Urinary bladder (tissue), 4 donors: ENCODE data around the gene POC1A. TPM values are rescaled to one million over a fixed set of nuclear protein-coding genes. Genes with fewer than 3 reads are reported as not detected.
A peak's percentile ranks its signal among the peaks of the same experiment; 100 is the strongest.

Source experiments
- DNase-seq: peaks from one replicate; pipeline ENCODE4 v3.0.0-alpha.2; 2015; ENCODE audit errors: extremely low spot score
- H3K27ac ChIP-seq: one replicate; pipeline ENCODE4 v1.5.1; 2013; ENCODE audit warnings: low read depth, mild to moderate bottlenecking, moderate library complexity
- H3K36me3 ChIP-seq: one replicate; pipeline ENCODE4 v1.6.1; 2013; ENCODE audit warnings: mild to moderate bottlenecking, moderate library complexity; ENCODE audit not compliant: insufficient read depth
- H3K4me1 ChIP-seq: one replicate; pipeline ENCODE4 v1.6.1; 2013; ENCODE audit warnings: mild to moderate bottlenecking, moderate library complexity; ENCODE audit not compliant: insufficient read depth
- H3K4me3 ChIP-seq: one replicate; pipeline ENCODE4 v1.5.1; 2013; ENCODE audit warnings: low read depth, low read length
- WGBS: extraction: QIAGEN DNeasy Blood & Tissue Kit; methylation state at CpG from one replicate; pipeline ENCODE4 v1.1.7; 2013; 5-methylcytosine and 5-hydroxymethylcytosine counted together
- polyA plus RNA-seq: library from polyadenylated mRNA; stranded (reverse); fragments of 200-250 nt; gene quantifications from one replicate; pipeline ENCODE4 v1.2.3, GENCODE V29; 2013
- total RNA-seq: library from RNA; depleted of rRNA; stranded (reverse); fragments of >200 nt; gene quantifications from one replicate; pipeline ENCODE4 v1.2.3, GENCODE V29; 2014
- donor health status: healthy with polysubstance abuse.
- donor health status: healthy.

POC1A gene
- total and polyA plus RNA-seq, 2 donors, result 2.5 to 4.2 TPM

DNA sequence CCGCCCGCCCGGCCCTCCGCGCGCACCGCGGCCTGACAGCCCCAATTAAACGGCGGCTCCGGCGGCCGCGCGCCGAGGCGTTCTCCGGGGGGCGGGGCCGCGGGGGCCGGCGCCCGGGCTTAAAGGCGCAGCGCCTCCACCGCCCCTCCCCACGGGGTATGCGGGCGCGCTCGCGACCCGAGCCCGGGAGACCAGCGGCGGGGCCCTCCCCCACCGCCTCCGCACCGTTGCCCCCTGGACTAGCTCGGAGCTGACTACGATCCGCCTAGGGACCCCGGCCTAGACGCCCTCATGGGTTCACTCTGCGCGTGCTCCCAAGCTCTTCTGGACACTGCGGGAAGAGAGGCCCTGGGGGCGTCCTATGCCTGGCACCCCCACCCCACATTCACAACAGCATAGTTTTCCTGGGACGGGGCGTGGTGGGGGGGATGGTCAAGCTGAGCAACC, 97.7 kb downstream of the POC1A start, which contains the start of gene DUSP7:
Gene DUSP7, minus strand, starts transcription at position 51 of the 447 bp plus-strand sequence. CDS start 205 bp downstream, outside the sequence.
- under 1% methylated on average over 50 of the region's 51 CpGs for WGBS
- peak within 1 kb of the TSS; percentile 68 for H3K27ac ChIP-seq
- peaks cover 2% of the 10 kb centered on the region for H3K4me1 ChIP-seq
- H3K36me3 ChIP-seq, result no peaks in the 10 kb centered on the region
- no peak for DNase-seq
- peak within 1 kb of the TSS; percentile 89 for H3K4me3 ChIP-seq

DNA sequence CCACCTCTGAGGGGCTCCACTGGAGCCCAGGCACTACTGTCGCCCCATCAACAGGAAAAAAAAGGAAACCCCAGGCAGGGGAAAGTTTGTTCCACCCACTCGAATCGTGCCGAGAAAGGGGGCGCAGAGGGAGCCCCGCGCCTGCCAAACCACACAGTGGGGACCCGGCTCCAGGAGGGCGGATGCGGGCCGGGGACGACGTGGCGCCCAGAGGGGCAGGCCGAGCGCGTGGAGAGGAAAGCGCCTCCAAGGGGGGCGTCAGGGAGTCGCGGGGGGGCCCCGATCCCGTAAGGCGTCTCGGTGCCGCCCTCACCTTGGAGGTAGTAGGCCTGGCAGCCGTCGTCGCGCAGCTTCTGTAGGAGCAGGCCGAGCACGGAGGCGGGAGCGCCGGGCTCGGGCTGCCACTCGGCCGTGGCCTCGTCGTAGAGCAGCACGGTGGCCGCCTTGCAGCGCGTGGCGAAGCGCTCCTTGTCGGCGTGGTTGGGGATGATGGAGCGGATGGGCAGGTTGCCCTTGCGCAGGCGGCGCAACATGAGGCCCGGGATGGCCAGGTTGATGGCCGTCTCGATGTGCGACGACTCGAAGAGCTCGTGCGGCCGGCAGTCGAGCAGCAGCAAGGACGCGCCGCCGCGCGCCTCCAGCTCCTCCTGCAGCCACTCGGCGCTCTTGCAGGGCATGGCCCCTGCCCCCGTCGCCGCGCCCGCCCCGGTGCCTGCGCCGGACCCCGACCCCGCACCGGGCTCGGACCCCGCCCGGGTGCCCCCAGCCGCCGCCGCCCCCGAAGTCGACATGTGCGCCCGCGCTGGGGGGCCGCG, 98.5 kb downstream of the POC1A start:
- Histone ChIP-seq H3K4me1 (peaks cover 2% of the 10 kb centered on the region), H3K27ac (peak overlapping the region; percentile 68), H3K36me3 (no peaks in the 10 kb centered on the region), H3K4me3 (peak overlapping the region; percentile 89)
- no peak for DNase-seq
- WGBS, result under 1% methylated on average over 94 of the region's 94 CpGs

DNA sequence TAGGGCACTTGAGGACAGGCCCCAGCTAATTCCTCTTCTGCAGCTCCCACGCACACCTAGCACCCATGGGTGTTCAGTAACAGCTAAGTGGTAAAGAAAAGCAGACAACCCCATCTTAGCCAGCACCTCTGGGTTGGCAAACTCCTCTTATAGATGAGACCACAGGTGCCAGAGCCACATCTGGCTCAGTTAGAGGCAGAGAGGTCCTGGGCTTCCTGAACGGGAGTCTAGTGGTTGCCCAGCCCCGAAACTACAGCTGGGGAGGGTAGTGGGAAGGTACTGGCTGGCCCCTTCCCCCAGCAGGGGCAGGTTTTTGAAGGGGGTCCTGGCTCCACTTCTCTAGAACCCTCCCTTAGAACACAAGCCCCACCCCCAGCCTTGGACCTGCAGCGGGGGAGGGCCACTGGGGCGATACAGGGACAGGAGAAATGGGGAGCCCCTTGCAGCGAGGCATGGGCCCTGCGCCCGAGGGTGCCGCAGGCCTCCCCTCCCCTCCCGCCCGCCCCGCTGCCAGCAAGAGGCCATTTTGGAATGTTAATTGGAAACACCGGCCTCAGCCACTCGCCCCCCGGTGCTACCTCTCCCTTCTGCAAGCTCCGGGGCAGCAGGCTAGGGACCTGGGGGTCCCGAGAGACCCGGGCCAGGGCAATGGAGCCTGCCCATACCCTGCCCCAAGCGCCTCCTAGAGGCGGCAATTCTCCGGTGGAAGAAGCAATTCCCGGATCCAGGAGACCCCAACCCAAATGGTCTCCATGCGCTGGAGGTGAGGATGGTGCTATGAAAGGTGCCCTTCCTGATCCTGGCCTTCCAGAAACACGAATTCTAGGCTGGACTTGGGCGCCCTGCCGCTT, 99.3 kb downstream of the POC1A start:
- H3K36me3 ChIP-seq, result no peaks in the 10 kb centered on the region
- peaks cover 2% of the 10 kb centered on the region for H3K4me1 ChIP-seq
- WGBS, result 7% methylated on average over 26 of the region's 26 CpGs
- H3K4me3 ChIP-seq, result peak overlapping the region; percentile 89
- no peak for DNase-seq
- H3K27ac ChIP-seq, result peak overlapping the region; percentile 68

DNA sequence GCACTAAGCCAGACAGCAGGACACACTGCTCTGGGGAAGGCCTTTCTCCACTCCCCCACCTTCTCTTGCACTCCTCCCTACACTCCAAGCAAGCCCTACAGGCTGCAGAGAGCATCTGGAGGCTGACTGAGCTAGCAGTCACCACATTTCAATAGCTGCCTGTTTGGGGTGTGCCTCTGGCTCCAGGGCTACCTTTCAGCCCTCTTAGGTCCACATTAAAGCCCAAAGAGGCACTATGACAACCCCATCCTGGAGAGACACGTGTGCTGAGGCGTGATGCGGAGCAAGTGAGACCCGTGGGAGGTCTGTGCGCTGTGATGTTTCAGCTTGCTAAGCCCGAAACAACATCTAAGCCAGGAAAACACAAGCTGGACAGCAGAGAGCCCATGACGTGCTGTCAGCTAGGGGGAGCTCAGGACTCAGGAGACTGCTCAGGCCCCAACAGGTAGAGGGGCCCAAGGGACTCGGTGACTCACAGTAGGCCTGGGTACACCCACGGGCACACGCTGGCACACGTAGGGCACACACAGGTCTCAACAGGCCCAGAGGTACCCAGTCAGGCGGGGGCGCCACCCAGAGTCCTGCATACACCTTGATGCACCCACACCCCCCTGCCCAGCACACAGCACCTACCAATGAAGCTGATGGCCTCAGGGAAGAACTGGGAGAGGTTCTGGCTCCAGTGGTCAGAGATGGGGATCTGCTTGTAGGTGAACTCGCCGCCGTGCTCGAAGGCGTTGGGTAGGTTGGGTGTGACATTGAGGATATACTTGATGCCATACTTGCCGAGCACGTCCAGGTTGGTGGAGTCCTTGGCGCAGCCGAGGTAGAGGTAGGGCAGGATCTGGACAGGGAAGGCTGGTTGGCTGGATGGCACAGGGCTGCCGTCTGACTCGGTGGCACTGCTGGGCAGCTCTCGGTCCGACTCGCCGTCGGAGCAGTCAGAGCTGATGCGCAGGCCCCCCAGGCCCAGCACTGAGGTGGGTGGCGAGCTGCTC, 100.6 kb downstream of the POC1A start:
- Histone ChIP-seq H3K4me3 (no peak overlapping the region), H3K27ac (peak overlapping the region; percentile 85), H3K4me1 (peaks cover 2% of the 10 kb centered on the region), H3K36me3 (no peaks in the 10 kb centered on the region)
- DNase-seq, result no peak
- WGBS, result 71% methylated on average over 31 of the region's 31 CpGs

DNA sequence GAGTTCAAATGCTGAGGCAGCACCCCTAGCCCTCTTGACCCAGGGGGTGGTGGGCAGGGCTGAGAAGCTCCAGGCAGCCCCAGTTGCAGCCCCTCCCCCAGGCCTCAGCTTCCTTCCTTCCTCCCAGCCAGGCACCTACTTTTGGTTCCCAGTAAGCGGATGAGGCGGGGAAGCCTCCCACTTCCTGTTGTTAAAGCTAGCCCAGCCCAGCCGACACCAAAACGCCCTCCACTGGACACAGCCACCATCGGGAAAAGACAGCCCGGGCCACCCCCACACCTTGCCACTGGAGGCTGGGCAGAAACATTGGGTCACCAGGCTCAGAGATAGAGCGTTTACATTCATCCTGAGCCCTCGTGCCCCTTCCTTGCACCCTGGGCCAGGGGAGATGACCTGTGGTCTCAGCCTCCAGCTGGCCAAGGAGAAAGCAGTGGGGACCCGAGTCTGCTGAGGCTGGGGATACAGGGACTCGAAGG, 101.4 kb downstream of the POC1A start:
- Histone ChIP-seq H3K36me3 (no peaks in the 10 kb centered on the region), H3K27ac (peak overlapping the region; percentile 85), H3K4me3 (no peak overlapping the region), H3K4me1 (peaks cover 2% of the 10 kb centered on the region)
- whole genome bisulfite sequencing, result 16% methylated on average over 10 of the region's 10 CpGs
- no peak for DNase-seq

DNA sequence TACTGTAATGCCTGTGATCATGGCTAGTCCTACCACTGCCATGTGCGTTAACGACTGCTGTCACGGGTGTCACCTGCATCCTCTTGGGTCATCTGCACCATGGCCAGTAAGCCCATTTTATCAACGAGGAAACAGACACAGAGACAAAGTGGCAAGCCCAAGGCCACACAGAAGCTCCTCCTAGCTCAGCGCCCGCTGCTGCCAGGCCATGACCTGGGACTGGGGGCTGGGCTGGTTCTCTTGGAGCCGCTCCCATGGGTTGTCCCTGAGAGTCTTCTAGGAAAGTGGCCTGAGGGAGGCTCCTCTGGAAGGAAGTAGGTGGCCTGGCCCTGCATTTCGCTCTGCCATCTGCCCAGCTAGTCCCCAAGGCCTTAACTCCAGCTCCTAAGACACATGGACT, 102.8 kb downstream of the POC1A start:
- 84% methylated on average over 8 of the region's 8 CpGs for WGBS
- Histone ChIP-seq H3K27ac (no peak overlapping the region), H3K4me1 (peaks cover 2% of the 10 kb centered on the region), H3K4me3 (no peak overlapping the region), H3K36me3 (no peaks in the 10 kb centered on the region)
- DNase-seq, result no peak

DNA sequence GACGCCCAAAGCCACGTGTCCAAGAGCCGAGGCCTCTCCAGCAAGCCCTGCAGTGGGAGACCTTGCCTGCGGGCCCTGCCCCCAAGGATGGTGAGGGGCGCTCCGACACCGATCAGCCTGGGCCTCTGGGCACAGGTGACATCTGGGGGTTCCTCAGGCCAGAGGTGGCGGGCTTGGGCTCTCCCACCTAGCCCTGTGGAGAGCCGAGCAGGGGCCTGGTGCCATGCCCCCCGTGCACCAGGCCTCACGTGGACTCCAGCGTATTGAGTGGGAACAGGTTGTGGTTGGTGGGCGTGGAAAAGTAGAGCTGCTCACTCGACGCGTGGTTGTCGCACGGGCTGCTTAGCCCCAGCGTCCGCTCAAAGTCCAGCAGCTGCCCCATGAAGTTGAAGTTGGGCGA, 103.7 kb downstream of the POC1A start:
- no peak for DNase-seq
- Histone ChIP-seq H3K36me3 (no peaks in the 10 kb centered on the region), H3K4me3 (no peak overlapping the region), H3K27ac (no peak overlapping the region), H3K4me1 (peaks cover 2% of the 10 kb centered on the region)
- WGBS, result 86% methylated on average over 21 of the region's 21 CpGs

DNA sequence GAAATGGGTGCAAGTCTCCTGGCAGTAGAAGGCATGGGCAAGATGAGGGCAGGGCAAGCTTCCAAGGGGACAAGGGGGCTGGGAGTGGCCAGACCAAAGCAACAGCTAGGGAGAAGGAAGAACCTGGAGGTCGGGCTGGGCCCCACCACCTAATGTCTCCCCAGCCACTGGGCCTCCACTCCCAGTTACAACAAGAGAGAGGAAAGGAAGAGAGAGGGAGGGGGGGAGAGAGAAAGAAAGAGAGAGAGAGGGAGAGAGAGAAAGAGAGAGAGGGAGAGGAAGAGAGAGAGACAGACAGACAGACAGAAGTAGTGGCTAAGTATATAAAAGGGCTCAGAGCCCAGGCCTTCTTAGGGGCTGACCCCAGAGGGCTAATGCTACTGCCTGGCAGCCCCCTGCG, 104.7 kb downstream of the POC1A start:
- Histone ChIP-seq H3K27ac (no peak overlapping the region), H3K4me3 (no peak overlapping the region), H3K36me3 (no peaks in the 10 kb centered on the region), H3K4me1 (peaks cover 2% of the 10 kb centered on the region)
- DNase-seq, result no peak
- 70% methylated on average over 2 of the region's 2 CpGs for WGBS

DNA sequence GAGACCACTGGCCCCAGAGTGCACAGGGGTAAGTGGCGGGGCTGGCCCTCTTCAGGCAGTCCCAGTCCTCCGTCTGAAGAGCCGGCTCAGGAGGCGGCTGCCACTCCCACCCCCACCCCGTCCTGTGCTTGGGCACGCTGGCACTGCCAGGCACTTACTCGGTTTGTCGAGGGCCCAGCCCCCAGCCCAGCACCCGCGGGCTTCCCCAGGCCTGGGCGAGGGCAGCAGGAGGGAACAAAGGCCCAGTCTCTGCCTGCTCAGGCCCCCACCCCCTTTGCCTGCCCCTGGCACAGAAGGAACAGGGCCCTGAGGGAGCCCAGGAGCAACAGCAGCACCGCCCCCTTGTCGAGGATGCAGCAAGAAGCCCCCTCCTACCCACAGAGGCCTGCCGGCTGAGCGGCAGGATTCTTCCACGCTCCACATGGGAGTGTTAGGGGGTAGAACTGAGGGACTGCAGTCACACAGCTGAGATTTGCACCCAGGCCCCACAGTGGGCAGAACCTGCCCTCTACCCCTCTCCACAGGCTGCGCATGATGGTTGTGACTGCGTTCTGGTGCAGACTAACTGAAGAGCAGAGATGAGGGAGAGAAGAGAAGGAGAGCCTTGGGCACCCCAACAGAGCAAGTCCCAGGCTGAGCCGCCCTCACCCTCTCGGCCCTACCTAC, 106.8 kb downstream of the POC1A start:
- H3K4me1 ChIP-seq, result no peaks in the 10 kb centered on the region
- no peak overlapping the region for H3K4me3 ChIP-seq
- DNase-seq, result no peak
- no peaks in the 10 kb centered on the region for H3K36me3 ChIP-seq
- H3K27ac ChIP-seq, result peak overlapping the region; percentile 33
- 78% methylated on average over 20 of the region's 20 CpGs for WGBS

DNA sequence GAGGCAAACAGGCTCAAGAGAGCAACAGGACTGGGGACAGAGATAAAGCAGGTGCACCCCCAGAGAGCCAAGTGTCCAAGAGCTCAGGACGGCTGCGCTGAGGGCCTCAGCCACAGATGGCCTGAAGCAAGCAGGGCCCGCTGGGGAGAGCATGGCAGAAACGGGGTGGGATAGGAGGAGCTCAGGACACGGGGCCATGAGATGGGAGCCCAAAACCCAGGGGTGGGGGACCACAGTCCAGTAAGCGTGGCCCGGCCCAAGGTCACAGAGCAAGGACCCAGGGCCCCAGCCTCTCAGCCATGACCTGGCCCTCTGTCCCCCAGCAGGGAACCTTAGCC, 107.4 kb downstream of the POC1A start:
- no peak overlapping the region for H3K4me3 ChIP-seq
- DNase-seq, result no peak
- 85% methylated on average over 7 of the region's 7 CpGs for WGBS
- H3K36me3 ChIP-seq, result no peaks in the 10 kb centered on the region
- H3K27ac ChIP-seq, result peak overlapping the region; percentile 1
- no peaks in the 10 kb centered on the region for H3K4me1 ChIP-seq

DNA sequence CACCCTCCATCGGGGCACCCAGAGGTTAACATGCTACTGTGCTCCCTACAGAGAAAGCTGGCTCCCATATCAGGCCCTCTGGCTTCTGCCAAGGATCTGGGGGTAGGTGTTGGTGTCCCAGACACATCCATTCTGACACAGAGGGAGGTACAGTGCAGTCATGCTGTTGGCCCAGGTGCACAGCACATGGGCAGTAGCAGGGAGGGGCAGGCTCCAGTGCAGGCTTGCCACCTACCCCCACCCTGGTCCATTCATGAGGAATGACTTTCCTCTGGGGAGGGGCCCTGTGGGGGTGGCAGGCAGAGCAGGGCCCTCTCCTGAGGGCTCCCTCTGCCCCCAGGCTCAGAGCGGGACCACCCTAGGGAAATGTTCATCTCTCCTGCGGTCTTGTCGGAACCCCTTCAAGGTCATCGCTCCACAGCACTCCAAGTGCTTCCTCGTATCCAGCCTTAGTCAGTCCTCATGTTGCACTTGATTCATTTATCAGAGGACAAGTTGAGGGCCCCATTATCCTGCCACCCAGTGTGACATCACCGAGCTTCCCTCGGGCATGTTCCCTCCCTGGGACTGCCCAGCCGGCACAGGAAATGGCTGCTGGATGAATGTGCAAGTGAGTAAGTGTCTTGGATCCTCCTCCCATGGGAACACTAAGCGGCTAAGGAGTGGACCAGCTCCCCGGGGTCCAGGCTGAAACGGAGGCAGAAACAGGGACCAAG, 107.9 kb downstream of the POC1A start:
- Histone ChIP-seq H3K36me3 (no peaks in the 10 kb centered on the region), H3K4me3 (no peak overlapping the region), H3K4me1 (no peaks in the 10 kb centered on the region), H3K27ac (peak overlapping the region; percentile 41)
- 68% methylated on average over 12 of the region's 12 CpGs for WGBS
- DNase-seq, result no peak
